ENCODE results near the gene KRTAP4-6.
"Not testable (repeated sequence)": the region's sequence is repeated elsewhere in the genome, so short reads cannot be mapped to it uniquely, and the experiment has no call there.

KRTAP4-6 gene

DNA sequence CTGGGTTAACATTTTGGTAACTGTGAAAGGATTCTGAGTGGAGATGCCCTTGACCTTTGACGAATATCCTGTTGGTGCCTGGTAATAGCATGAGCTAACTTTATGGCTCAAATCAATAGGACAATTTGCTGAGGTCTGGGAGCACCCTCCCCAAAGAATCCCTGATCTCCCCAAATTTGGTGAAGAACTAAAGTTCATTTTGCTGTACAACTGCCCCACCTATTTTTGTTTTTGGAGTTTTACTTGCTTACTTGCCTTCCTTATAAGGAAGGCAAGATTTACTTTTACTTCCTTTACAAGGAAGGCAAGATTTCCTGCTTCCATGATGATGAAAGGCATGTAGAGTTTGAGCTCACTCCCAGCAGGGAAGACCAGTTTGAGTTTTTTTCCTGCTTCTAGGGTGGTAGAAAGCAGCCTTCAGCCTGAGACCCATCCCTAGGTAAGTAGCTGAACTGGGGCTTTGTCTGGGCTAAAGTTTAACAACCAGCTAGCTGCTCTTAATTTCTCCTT is 32.3 kb downstream of the KRTAP4-6 start:
- DNase-seq (ENCODE audit: low read depth in 2 of 2) = no peak

DNA sequence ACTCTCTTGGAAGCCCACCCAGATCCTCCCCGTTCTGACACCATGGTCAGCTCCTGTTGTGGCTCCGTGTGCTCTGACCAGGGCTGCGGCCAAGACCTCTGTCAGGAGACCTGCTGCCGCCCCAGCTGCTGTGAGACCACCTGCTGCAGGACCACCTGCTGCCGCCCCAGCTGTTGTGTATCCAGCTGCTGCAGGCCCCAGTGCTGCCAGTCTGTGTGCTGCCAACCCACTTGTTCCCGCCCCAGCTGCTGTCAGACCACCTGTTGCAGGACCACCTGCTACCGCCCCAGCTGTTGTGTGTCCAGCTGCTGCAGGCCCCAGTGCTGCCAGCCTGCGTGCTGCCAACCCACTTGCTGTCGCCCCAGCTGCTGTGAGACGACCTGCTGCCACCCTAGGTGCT is 35.0 kb downstream of the KRTAP4-6 start, which contains the start of gene KRTAP4-9:
Gene KRTAP4-9 (plus strand): TSS at position 43 of the 400 bp plus-strand sequence. CDS start 0 bp downstream, at position 43.
- DNase-seq (ENCODE audit: low read depth in 2 of 2) = not testable (repeated sequence)

DNA sequence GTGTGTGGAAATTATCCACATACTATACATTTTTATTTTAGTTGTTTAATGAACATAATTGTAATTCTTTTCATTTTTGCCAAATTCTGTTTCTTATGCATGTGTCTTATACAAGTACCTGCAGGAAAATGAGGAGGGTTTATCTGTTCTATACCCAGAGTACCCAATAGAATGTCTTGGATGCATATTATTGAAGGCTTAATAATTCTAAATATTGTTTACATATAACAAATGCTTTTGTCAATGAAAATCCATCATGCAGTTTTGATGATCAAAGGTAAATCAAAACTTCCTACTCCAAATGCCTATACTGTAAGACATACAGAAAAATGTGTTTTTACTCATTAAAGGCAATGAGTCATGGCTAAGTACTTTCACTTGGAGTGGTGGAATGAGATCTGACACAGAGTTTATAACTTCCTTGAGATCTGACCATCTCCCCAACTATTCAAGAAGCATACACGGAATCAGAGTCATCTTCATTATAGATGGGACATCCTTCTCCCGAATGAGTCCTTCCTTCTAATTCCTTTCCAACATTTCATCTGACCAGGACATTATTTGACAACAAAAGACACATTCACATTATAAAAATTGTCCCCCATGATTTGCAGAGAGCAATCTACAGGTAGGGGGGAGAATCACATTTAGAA is 35.8 kb downstream of the KRTAP4-6 start:
- DNase-seq (ENCODE audit: low read depth in 2 of 2) = not testable (repeated sequence)

DNA sequence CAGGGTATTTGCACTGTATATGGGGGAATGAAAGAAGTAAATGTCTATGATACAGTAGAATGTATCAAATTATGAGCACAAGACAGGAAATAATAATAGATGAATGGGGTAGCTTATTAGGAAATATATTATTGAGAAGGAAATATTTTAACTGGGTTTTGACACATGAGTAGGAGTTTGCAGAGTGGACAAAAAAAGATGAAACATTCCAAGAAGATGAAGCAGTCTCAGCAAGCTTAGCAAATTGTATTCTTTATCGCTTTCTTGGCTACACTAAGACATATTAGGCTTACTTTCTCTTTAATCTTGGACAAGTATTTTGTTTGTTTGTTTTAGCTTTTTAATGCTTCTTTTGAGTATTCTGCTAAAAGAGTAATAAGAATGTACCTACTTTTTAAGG is 36.4 kb downstream of the KRTAP4-6 start:
- DNase-seq (ENCODE audit: low read depth in 2 of 2) = no peak

DNA sequence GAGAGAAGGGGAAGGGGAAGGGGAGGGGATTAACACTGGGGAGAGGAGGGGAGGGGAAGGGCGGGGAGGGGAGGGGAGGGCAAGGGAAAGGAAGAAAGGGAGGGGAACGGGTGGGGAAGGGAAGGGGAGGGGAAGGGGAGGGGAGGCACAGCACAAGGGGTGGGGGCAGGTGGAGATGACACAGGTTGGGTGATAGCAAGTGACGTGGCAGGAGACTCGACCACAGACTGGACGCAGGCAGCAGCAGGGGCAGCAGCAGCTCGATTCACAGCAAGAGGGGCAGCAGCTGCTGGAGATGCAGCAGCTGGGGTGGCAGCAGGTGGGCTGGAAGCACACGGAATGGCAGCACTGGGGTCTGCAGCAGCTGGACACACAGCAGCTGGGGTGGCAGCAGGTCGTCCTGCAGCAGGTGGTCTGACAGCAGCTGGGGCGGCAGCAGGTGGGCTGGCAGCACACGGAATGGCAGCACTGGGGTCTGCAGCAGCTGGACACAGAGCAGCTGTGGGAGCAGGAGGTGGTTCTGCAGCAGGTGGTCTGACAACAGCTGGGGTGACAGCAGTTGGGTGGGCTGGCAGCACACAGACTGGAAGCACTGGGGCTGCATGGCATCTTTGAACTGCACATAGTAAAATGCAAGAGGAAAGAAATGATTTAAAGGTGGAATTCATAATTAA is 38.6 kb downstream of the KRTAP4-6 start, which contains the start of gene KRTAP4-16:
Gene KRTAP4-16 (minus strand): TSS at position 624 of the 674 bp plus-strand sequence. CDS start 0 bp downstream, at position 624.
- no peak for DNase-seq (ENCODE audit: low read depth in 2 of 2)

DNA sequence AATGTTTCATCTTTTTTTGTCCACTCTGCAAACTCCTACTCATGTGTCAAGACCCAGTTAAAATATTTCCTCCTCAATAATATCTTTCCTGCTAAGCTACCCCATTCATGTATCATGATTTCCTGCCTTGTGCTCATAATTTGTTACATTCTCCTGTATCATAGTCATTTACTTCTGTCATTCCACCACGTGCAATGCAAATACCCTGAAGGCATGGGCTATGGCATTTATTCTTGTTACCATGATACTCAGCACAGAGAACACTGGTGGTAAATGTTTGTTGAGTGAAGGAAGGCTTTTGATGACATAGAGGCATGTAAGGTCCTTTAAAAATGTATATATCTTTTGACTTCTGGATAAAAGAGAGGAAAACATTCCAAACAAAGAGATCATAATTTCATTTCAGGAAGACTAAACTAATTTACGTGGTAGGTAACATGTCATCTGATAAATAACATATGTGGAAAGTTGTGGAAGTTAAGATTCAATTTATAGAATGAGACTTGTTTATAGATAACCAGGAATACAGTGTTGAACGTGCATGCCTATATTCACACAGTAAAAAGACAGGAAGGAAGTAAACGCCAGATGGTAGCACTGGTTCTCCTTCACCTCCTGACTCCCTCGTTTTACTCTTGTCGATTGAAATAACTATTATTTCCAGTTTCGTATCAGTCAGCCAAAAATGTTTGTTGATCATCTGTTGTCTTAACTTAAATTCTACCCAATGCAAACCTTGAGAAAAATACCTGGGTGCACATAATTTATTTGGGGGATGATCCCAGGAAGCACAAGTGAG is 40.5 kb downstream of the KRTAP4-6 start:
- not testable (repeated sequence) for DNase-seq (ENCODE audit: low read depth in 2 of 2)

DNA sequence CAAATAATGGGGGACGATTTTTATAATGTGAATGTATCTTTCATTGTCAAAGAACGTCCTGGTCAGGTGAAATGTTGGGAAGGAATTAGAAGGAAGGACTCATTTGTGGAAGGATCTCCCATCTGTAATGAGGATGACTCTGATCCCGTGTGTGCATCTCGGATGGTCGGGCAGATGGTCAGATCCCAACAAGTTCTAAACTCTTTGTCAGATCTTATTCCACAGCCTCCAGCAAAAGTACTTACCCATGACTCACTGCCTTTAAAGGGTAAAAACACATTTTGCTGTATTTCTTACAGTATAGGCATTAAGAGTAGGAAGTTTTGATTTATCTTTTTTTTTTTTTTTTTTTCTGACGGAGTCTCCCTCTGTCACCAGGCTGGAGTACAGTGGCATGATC is 41.9 kb downstream of the KRTAP4-6 start:
- no peak for DNase-seq (ENCODE audit: low read depth in 2 of 2)

DNA sequence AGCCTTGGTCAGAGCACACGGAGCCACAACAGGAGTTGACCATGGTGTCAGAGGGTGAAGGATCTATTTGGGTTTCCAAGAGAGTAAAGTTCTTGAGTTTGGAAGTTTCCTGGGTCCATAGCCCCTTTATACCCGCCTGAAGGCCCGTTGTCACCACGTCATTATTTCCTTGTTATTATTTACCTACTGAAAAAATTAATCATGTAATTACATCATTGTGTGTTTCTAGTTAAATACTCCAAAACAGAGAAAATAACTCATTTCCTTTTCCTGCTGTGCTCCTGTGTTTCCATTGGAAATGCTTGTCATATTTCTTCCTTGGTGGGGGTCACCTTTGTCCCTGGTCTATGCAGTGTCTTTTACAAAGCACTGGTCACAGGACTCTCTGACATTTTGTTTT is 42.3 kb downstream of the KRTAP4-6 start, which contains the start of gene KRTAP4-8:
Gene KRTAP4-8 (minus strand): TSS at position 101 of the 400 bp plus-strand sequence. CDS start 58 bp downstream, at position 43.
- no peak for DNase-seq (ENCODE audit: low read depth in 2 of 2)

DNA sequence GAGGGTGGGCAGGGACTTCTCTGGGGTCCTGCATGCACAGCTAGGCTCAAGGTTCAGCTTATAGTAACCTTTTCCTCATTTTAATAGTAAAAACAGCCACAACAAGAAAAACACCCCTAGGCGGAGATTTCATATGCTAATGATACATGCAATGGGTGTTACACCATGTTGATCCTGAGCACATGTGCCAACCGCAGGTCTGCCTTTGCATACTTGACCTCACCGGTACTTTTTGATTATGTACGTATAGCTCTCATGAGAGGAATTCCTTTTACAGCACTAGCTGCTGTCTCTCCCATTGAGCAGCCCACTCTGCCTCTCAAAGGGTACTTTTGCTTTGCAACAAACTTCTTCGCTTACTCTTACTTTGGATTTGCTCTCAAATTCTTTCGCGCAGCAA is 44.3 kb downstream of the KRTAP4-6 start:
- no peak for DNase-seq (ENCODE audit: low read depth in 2 of 2)
